Vagina (tissue), 2 donors: ENCODE results near the gene ACYP2.

Experiments
- POLR2A ChIP-seq, 2 donors: fragments of 450-650 bp; IDR thresholded peaks; one replicate each; pipeline ENCODE4 v1.6.1; 2017; ENCODE audit warnings: antibody characterized with exemption in 2 of 2, mild to moderate bottlenecking in 2 of 2, moderate library complexity in 2 of 2
- POLR2AphosphoS5 ChIP-seq, 2 donors: sonication (generic); formaldehyde crosslinking; IDR thresholded peaks; one replicate each; pipeline ENCODE4 v1.9.0; 2017; ENCODE audit warnings: antibody characterized with exemption in 2 of 2, mild to moderate bottlenecking in 2 of 2, low read depth in 1 of 2; ENCODE audit not compliant: insufficient read depth in 1 of 2

DNA sequence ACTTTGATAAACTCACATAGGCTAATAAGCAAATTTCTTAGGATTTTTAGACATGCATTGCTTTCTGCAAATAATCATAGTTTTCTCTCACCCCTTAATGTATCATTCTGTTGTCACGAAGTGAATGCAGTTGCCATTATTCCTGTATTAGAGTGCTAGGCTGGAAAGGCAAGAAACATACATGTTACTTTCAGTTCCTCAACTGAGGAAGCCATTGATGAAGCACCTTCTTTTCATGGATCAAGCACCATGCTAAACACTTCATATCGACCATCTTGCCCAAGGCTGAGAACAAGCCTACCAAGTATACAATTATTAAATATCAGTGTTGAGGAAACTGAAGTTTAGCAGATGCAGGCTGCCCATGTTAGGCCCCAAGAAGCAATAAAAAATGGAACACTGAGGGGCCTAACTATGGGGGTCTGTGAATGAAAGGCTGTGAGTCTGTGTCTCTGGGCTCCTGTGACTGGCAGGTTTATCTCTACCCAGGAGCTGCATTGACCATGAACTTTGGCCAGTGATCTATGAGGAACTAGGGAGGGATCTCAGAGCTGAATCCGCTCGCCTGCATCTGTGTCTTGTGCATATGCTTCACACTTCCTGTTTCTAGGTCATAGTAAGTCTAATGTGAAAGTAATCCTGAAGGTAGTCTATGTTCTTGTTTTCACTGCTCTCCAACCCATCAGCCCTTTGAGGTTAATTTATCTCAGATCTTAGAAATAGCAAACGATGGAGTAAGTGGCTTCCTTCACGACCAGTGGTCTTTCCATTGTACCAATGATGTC lies 156.6 kb downstream of the ACYP2 start:
- TF ChIP-seq POLR2A (IDR thresholded peaks at IDR 0.05) (no peak), POLR2AphosphoS5 (IDR thresholded peaks at IDR 0.05; ENCODE audit: insufficient read depth in 1 of 2, low read depth in 1 of 2) (no peak)
